Measurements from ENCODE around the gene FOLR3. TPM values are rescaled to one million over a fixed set of nuclear protein-coding genes. Genes with fewer than 3 reads are reported as not detected.
"Not testable (repeated sequence)": the region's sequence is repeated elsewhere in the genome, so short reads cannot be mapped to it uniquely, and the experiment has no call there.

The FOLR3 gene
- total RNA-seq, 1 experiment from 2014 or later: not detected

DNA sequence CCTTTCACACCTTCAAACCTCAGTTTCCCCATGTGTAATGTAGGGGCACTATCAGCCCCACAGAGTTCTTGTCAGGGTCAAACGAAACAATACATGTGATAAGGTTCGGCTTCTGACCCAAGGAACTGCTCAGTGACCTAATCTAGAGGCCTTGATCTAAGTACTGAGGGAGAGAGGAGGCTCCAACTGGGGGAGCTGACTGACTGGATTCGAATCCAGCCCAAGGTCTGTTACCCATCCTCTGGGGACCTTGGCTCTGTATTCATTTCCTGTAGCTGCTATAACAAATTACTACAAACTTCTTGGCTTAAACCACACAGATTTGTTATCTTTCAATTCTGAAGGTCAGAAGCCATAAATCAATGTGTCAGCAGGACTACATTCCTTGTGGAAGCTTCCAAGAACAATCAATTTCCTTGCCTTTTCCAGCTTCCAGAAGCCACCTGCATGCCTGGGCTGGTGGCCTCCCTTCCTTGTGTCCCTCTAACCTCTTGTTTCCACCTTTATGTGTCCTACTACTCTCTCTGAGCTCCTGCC, 12.3 kb upstream of the FOLR3 start:
- DNase-seq (ENCODE audit: low read depth): no peak

DNA sequence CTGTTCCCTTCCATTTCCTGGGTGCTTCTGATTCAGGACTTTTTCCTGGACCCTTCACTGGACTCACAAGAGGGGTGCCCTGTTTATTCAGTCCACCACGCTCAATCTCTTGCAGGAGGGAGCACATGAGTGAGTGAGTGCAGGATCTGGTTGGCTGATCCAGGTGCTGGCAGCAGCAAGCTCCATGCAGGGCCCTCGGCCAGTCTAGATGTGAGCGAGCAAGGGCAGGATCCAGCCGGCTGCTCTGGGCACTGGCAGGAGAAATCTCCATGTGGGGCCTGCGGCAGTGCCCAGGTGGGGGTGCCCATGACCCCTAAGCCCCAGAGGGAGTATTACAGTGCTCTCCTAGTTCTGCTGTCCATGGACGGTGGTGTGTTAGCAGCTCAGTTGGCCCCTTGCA, 11.5 kb upstream of the FOLR3 start:
- DNase-seq (ENCODE audit: low read depth): no peak

DNA sequence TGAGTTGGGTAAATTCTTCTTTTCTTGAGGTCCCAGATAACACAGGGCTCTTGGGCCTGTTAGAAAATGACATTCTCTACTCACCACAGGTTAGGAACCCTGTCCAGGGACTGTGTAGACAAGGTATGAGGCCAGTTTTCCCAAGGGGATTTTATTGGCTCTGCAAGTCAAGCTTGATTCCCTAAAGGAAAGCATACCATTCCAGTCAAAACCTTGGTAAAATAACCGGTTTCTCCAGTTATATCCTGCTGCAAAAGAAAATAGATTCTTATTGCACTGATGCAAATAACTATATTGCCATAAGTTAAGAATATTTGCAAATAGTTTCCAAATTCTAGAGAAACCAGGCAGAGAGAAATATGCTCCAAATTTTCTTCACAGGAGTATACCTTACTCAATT, 9.6 kb upstream of the FOLR3 start:
- DNase-seq (ENCODE audit: low read depth): no peak

DNA sequence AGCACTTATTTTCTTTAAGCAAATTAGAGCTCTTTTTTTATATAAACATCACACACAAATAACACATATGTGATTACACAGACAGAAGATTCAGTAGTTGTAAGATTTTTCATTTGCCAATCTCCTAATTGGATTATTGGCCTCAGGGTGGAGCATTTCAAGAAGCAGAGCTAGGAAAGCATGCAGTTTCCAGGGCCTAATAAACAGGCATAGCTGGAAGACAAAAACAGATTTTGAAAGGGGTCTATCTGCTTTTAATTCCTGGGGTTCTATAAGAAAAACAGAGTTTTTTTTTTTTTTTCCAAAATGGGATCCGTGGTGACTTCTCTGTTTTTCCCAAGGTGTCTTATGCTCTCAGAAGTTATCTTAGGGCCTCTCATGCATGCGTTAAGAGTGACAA, 7.6 kb upstream of the FOLR3 start:
- DNase-seq (ENCODE audit: low read depth): no peak

DNA sequence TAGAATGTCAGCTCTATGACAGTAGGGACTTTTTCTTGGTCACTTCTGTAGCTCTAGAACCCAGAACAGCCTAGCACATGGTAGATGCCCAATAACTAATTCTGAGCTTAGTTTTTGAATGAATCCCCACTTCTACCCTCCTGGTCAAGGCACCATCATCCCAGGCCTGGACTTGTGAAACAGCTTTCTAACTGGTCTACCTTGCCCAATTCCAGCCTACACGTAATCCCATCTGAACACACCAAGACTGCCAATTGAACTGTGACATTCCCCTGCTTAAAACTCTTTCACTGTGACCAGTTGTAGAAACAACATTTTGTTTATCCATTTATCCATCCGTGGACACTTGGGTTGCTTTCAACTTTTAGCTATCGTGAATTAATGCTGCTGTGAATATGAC, 6.1 kb upstream of the FOLR3 start:
- DNase-seq (ENCODE audit: low read depth): no peak

DNA sequence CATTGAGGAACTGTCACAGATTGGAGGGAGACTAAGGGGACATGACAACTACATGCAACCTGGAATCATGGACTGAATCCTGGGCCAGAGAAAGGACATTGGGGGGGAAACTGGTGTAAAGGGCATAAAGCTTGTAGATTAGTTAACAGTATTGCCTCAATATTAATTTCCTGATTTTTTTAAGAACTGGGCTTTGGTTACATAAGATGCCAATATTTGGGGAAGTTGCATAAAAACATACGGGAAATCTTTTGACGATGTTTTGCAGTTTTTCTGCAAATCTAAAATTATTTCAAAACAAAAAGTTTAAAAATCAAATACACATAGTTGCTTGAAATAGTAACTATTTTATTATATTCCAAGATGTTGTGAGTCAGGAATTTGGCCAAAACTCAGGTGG, 2.9 kb upstream of the FOLR3 start:
- no peak for DNase-seq (ENCODE audit: low read depth)

DNA sequence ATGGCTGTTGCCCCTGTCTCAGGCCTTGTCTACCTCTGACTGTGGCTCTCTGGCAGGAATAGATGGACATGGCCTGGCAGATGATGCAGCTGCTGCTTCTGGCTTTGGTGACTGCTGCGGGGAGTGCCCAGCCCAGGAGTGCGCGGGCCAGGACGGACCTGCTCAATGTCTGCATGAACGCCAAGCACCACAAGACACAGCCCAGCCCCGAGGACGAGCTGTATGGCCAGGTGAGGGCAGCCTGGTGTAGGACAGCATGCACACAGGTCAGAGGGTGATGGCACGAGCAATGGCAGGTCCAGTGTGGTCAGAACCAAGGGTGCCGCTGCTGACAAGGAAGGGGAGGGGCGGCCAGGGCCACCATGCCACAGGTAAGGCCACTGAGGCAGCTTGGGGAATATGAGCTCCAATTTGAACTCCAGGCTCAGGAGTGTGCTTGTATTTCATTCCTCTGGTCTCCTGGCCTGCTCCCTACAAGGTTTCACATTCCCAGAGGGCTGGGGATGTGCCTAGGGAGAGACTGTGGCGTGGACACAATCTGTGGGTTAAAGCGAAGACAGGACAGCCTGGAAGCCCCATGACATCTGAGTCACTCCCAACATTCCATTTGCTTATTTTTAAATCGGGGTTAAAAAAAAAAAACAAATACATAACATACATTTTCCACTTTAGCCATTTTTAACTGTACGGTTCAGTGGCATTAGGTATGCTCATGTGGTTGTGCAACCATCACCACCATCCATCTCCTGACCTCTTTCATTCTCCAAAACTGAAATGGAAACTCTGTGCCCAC, 562 bp downstream of the FOLR3 start:
- DNase-seq (ENCODE audit: low read depth): no peak

DNA sequence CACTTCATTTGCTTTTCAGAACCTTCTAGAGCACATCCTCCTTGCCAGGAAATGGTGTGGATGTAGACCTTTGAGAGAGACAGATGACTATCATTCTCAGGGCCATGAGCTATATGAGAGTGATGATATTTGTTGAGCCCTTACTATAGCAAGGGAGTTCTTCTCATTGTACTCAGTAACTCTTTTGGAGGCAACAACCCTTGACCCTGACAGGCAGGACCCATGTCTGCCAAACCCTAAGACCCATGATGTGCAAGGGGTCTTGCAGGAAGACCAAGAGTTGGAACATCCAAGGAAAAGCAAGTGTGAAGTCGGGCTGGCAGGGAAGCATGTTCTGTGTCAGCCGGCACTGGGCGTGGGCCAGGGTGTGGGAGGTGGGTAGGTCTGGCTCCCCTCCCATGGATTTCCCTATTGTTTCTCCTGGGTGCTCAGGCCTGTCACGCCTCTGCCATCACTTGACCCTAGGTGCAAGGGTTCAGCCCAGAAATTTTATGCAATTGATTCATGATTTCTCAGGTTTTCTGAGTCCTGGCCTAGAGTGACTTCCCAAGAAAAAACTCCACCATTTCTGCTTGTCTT, 1.2 kb downstream of the FOLR3 start:
- DNase-seq (ENCODE audit: low read depth): no peak

DNA sequence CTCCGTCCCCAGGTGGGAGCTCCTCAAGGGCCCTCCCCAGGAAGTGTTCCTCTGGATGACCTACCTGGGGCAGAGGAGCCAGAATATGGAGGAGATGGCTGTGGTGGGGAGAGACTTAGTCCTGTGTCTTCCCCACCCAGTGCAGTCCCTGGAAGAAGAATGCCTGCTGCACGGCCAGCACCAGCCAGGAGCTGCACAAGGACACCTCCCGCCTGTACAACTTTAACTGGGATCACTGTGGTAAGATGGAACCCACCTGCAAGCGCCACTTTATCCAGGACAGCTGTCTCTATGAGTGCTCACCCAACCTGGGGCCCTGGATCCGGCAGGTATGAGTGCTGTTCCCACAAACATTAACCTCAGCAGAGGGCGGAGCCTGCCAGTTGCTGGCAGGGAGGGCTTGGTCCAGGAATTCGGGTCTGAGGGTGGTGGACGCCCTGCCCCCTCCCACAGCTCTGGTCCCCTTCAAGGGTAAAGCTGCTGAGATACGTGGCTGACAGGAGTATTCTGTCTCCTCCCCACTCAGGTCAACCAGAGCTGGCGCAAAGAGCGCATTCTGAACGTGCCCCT, 3.4 kb downstream of the FOLR3 start:
- no peak for DNase-seq (ENCODE audit: low read depth)

DNA sequence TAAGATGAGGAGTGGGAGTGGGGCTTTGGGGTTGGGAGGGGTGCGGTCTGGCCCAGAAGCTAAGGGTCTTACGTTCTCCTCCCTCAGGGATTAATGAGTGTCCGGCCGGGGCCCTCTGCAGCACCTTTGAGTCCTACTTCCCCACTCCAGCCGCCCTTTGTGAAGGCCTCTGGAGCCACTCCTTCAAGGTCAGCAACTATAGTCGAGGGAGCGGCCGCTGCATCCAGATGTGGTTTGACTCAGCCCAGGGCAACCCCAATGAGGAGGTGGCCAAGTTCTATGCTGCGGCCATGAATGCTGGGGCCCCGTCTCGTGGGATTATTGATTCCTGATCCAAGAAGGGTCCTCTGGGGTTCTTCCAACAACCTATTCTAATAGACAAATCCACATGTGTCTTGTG, 4.0 kb downstream of the FOLR3 start:
- no peak for DNase-seq (ENCODE audit: low read depth)

DNA sequence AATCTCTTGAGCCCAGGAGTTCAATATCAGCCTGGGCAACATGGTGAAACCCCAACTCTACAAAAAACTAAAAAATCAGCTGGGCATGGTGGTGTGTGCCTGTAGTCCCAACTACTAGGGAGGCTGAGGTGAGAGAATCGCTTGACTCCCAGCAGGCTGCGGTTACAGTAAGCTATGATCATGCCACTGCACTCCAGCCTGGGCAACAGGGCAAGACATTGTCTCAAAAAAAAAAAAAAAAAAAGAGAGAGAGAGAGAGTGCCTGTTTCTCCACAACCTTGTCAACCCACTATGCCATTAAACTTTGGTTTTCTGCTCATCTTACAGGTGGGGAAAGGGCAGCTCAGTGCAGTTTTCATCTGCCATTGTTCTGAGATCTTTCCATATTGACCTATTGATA, 5.1 kb downstream of the FOLR3 start:
- DNase-seq (ENCODE audit: low read depth): no peak

DNA sequence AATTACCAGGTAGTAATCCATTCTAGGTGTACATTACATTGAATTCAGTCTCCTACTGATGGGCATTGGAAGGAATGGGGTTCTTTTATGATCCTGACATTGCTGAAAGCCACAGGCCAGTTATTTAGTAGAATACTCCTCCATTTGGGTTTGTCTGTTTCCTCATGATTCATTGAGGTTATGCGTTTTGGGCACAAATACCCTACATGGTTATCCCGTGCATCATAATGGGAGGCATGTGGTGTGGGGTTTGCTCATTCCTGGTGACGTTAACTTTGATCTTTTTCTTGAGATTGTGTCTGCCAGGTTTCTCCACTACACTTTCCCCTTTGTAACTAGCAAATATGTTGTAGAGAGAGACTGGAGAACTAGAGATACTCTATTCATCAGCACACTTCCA, 5.5 kb downstream of the FOLR3 start:
- DNase-seq (ENCODE audit: low read depth): peak; percentile 92

DNA sequence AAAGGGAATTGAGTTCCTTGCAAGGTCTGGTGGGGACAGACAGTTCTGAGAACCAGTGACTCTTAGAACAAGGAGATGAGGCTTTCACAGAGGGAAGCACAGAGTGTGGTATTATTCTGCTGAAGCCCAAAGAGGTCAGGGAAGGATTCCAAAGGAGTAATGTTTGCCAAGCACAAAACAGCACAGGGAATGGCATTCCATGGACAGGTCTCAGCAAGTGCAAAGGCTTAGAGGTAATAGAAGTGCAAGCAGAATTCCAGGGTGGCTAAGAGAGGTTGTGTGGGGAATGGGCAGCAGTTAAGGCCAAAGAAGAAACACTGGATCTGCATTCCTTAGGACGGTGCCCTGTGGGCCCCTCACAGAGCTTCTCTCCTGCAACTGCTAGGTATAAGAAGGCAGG, 6.6 kb downstream of the FOLR3 start:
- not testable (repeated sequence) for DNase-seq (ENCODE audit: low read depth)

DNA sequence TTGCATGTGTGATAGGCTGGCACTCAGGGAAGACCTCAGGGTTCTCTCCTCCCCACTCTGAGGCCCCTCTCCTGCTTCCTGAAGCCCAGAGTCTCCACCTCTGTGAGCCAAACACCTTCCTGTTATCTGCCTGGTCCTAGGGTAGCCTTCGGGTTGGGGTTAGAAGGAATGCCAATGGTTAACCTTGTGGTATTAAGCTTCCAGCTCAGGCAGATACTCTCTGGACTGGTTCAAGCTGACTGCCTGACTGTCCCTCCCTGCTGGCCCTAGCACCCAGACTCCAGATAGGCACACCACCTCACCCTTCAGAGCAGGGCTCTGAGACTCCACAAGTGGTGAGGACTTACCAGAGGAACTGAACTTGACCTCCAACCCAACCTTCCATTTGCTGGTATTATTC, 7.0 kb downstream of the FOLR3 start:
- not testable (repeated sequence) for DNase-seq (ENCODE audit: low read depth)

DNA sequence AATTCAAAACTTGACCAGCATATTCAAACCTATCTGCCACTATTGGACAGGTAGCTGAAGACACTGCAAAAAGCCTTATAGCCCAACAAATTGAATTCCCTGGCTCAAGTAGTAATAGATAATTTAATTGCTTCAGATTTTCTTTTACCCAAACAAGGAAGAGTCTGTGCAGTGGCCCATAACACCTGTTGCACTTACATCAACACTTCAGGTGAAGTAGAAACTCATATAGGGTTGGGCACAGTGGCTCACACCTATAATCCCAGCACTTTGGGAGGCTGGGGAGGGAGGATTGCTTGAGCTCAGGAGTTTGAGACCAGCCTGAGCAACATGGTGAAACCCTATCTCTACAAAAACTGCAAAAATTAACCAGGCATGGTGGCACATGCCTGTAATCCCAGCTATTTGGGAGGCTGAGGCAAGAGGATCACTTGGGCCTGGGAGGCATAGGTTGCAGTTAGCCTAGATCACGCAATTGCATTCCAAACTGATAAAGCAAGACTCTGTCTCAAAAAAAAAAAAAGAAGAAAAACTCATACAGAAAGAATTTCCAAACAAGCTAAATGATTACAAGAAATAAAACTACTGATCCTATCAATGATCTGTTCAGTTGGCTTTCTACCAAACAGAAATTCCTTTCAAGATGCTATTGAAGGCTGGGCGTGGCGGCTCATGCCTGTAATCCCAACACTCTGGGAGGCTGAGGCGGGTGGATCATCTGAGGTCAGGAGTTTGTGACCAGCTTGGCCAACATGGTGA, 9.5 kb downstream of the FOLR3 start:
- DNase-seq (ENCODE audit: low read depth): no peak

DNA sequence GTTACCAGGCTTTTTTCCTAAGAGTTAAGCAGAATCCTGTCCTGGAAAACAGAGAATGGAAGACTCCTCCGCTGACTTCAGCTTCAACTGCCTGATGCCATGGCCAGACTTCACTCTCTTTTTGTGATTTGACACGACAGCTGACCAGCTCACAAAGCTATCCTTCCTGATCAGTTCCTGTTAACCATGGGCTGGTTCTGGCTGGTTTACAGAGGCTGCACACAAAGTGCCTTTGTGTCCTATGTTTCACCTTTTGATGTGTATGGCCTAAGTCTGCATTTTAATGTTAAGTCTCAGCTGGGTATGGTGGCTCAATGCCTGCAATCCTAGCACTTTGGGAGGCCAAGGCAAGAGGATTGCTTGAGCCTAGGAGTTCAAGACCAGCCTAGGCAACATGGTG, 11.1 kb downstream of the FOLR3 start:
- peak; percentile 51 for DNase-seq (ENCODE audit: low read depth)

DNA sequence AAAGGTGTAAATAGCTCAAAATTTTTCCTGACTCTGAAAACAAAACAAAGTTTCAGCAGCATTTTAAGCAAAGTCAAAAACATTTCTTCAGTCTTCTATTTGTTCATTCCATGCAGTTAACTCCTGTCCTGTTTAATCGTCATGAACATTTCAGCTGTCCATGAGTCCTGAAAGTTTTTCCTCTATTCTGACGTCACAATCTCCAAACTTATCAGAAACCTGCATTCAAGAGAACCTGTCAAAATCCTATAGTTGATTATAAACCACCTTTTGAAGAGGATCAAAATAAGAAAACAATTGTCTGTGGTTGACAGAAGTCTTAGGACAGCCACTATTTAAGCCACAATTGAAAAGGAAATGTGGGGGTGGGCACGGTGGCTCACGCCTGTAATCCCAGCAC, 15.4 kb downstream of the FOLR3 start:
- no peak for DNase-seq (ENCODE audit: low read depth)

DNA sequence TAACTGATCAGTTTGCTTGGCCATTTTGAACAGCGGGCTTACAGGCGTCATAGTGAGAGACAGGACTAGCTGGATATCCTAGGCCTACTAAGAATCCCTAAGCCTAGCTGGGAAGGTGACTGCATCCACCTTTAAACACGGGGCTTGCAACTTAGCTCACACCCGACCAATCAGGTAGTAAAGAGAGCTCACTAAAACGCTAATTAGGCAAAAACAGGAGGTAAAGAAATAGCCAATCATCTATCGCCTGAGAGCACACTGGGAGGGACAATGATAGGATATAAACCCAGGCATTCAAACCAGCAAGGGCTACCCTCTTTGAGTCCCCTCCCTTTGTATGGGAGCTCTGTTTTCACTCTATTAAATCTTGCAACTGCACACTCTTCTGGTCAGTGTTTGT, 18.3 kb downstream of the FOLR3 start:
- DNase-seq (ENCODE audit: low read depth): not testable (repeated sequence)

DNA sequence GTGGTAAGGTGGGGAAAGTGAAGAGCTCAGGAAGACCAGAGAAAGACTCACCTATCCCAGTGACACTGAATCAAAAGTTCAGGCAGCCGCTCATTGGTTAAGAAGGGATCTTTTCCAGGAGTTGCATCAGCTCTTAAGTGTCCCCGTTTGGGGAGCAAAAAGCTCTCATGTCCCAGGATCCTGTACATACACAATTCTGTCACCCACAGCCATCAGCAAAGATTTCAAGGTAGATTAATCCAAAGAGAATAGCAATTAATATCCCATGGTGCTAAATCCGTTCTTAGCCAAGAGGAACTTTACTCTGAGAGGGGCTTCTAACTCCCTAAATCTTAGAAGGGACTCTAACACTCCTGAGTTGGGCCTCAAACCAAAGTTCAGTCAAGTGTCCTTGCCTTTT, 19.3 kb downstream of the FOLR3 start:
- DNase-seq (ENCODE audit: low read depth): no peak

DNA sequence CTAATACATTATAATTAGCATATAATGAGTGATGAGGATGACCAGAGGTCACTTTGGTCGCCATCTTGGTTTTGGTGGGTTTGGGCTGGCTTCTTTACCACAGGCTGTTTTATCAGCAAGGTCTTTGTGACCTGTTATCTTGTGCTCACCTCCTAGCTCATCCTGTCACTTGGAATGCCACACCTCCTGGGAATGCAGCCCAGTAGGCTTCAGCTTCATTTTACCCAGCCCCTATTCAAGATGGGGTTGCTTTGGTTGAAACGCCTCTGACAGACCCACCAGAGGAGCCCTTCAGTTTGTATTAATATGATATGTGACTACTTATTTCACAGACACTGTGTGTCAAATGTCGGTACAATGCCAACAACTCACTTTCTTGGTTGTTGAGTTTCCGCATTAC, 20.2 kb downstream of the FOLR3 start:
- no peak for DNase-seq (ENCODE audit: low read depth)

DNA sequence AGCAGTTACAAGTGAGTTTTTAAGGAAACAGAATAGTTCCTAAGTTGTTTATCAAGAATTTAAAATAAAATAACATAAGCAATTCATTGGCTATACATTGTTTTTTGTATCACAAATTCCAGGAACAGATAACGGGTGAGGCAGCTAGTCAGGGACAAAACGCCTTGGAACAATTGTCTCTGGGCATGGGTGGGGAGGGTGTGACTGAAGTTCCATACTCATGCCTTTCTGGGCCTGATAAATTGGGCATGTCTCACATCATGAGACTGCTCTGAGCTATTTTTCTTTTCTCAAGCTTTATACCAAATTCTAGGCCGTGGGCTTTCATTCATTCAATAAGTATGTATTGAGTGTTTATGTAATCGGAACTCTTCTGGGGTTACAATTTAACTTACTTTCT, 21.6 kb downstream of the FOLR3 start:
- no peak for DNase-seq (ENCODE audit: low read depth)

DNA sequence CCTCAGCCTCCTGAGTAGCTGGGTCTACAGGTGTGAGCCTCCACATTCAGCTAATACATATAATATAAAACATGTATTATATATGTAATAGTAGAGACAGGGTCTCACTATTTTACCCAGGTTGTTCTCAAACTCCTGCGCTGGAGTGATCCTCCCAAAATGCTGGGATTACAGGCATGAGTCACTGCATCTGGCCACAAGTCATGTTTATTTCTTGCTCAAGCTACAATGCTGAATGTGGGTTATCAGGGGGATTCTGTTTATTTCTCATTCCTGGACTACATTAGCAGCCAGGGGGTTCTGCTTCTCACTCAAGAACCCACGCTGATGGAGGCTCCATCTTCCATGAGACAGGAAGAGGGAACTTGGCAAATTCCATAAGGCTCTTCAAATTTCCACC, 24.8 kb downstream of the FOLR3 start:
- no peak for DNase-seq (ENCODE audit: low read depth)
